Gastrocnemius medialis (tissue), 4 donors: ENCODE data around the gene LMBR1.

Experiments used
- CTCF ChIP-seq, 5 experiments: fragments of 450-650 bp in 3 of 5; fragments of 200-600 bp in 2 of 5; sonication (generic) in 2 of 5; IDR thresholded peaks in 4 of 5; conservative IDR thresholded peaks in 1 of 5; 1 replicate in 4 of 5; 2 replicates in 1 of 5; pipeline ENCODE4 v1.5.1; 2016 to 2019; ENCODE audit warnings: antibody characterized with exemption in 5 of 5, mild to moderate bottlenecking in 3 of 5, moderate library complexity in 3 of 5
- POLR2A ChIP-seq, 2 donors: fragments of 450-650 bp; IDR thresholded peaks; one replicate each; pipeline ENCODE4 v1.6.1; 2017; ENCODE audit warnings: antibody characterized with exemption in 2 of 2, mild to moderate bottlenecking in 2 of 2, moderate library complexity in 2 of 2

GRCh38 chr7:156675721-156676120 is 217.3 kb downstream of the LMBR1 start:
- TF ChIP-seq CTCF (IDR thresholded peaks at IDR 0.05 in 4 of 5, conservative IDR thresholded peaks at IDR 0.05 in 1 of 5) (no peak), POLR2A (IDR thresholded peaks at IDR 0.05) (no peak)
